Vagina (tissue), 2 donors: Measurements from ENCODE around the gene NIPA2. TPM values are rescaled to one million over a fixed set of nuclear protein-coding genes. Genes with fewer than 3 reads are reported as not detected.

Experiments used
- DNase-seq, 2 donors: peaks; one replicate each; pipeline ENCODE4 v3.0.0-alpha.2; 2017; ENCODE audit errors: extremely low spot score in 2 of 2
- H3K27ac ChIP-seq: fragments of 200-600 bp; sonication (generic); one replicate; pipeline ENCODE4 v1.5.1; 2019
- H3K27me3 ChIP-seq: fragments of 200-600 bp; sonication (generic); one replicate; pipeline ENCODE4 v1.5.1; 2019
- H3K36me3 ChIP-seq, 2 donors: fragments of 200-600 bp; sonication (generic); one replicate each; pipeline ENCODE4 v1.5.1; 2017 to 2019
- H3K4me1 ChIP-seq: fragments of 200-600 bp; sonication (generic); one replicate; pipeline ENCODE4 v1.5.1; 2019
- H3K4me3 ChIP-seq, 2 donors: fragments of 200-600 bp; sonication (generic); 1 replicate in 1 of 2; 2 replicates in 1 of 2; pipeline ENCODE4 v1.5.1; 2016 to 2019
- H3K9me3 ChIP-seq: fragments of 200-600 bp; sonication (generic); one replicate; pipeline ENCODE4 v1.5.1; 2019
- CTCF ChIP-seq, 3 experiments: fragments of 450-650 bp in 2 of 3; fragments of 200-600 bp in 1 of 3; sonication (generic) in 1 of 3; IDR thresholded peaks; one replicate each; pipeline ENCODE4 v1.5.1; 2017 to 2019; ENCODE audit warnings: antibody characterized with exemption in 3 of 3, mild to moderate bottlenecking in 2 of 3, moderate library complexity in 2 of 3
- POLR2A ChIP-seq, 2 donors: fragments of 450-650 bp; IDR thresholded peaks; one replicate each; pipeline ENCODE4 v1.6.1; 2017; ENCODE audit warnings: antibody characterized with exemption in 2 of 2, mild to moderate bottlenecking in 2 of 2, moderate library complexity in 2 of 2
- POLR2AphosphoS5 ChIP-seq, 2 donors: sonication (generic); formaldehyde crosslinking; IDR thresholded peaks; one replicate each; pipeline ENCODE4 v1.9.0; 2017; ENCODE audit warnings: antibody characterized with exemption in 2 of 2, mild to moderate bottlenecking in 2 of 2, low read depth in 1 of 2; ENCODE audit not compliant: insufficient read depth in 1 of 2
- intact Hi-C: fragments of 100-400 bp; cut with DNase I; formaldehyde crosslinking; loops from one replicate; pipeline ENCODE4 v1.15.1; 2023
- total RNA-seq: library from RNA; depleted of rRNA; stranded (reverse); fragments of >200 nt; gene quantifications from one replicate; pipeline ENCODE4 v1.2.3, GENCODE V29; 2016

NIPA2 gene
- total RNA-seq, 1 donor from 2014 or later: 23.1 TPM

DNA sequence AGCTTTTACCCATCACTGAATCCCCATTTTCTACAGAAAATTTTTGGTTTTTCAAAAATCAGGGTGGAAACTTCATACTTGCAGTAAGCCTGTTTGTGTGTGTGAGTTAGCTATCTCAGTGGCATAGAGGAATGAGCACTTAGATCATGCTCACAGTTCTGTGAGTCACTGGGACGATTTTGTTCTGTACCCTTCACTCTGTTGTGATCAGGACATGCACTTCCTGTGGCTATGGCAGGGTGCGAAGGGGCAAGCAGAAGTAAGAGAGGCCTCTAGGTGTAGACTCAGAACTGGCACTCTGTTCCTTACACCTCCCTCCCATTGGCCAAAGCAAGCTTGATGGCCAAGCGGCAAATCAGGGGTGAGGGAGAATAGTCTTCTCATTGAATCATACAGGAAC is 11.6 kb downstream of the NIPA2 start:
- Histone ChIP-seq H3K27me3 (no peaks in the 10 kb centered on the region), H3K27ac (no peak overlapping the region), H3K4me3 (no peak overlapping the region), H3K4me1 (peaks cover 6% of the 10 kb centered on the region), H3K36me3 (peaks cover 0 to 33% of the 10 kb centered on the region in 2 donors), H3K9me3 (no peaks in the 10 kb centered on the region)
- TF ChIP-seq POLR2A (IDR thresholded peaks at IDR 0.05) (no peak), POLR2AphosphoS5 (IDR thresholded peaks at IDR 0.05; ENCODE audit: insufficient read depth in 1 of 2, low read depth in 1 of 2) (no peak), CTCF (IDR thresholded peaks at IDR 0.05) (no peak)
- DNase-seq: no peak
- intact Hi-C loops: no loop called here

- intact Hi-C loops: no loop called here
- no peak for DNase-seq
- H3K27ac ChIP-seq: no peak overlapping the region
- no peak for TF ChIP-seq POLR2AphosphoS5 (IDR thresholded peaks at IDR 0.05; ENCODE audit: insufficient read depth in 1 of 2, low read depth in 1 of 2)
- TF ChIP-seq POLR2A (IDR thresholded peaks at IDR 0.05): no peak
- no peak for TF ChIP-seq CTCF (IDR thresholded peaks at IDR 0.05)
- H3K4me1 ChIP-seq: no peaks in the 10 kb centered on the region
- H3K36me3 ChIP-seq: peaks cover 0 to 33% of the 10 kb centered on the region in 2 donors
- H3K9me3 ChIP-seq: no peaks in the 10 kb centered on the region
- no peak overlapping the region for H3K4me3 ChIP-seq
- H3K27me3 ChIP-seq: no peaks in the 10 kb centered on the region
Observed at GRCh38 chr15:22851513-22851912, 13.0 kb downstream of the NIPA2 start.

DNA sequence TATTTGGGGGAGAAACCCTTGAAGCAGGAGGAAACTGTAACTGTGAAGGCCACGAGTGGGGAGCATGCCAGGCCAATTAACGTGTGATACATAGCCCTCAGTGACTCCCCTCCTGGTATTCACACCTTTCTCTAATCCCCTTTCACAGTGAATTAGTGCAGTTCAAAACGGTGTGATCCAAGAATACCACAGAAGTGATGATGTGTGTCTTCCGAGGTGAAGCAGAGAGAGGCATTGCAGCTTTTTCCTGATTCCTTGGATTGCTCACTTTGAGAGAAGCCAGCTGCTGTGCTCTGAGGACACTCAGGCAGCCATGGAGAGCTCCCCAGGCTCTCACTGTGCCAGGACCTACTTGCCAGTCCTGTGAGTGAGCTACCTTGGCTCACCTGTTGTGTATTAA is 17.3 kb downstream of the NIPA2 start:
- H3K36me3 ChIP-seq: peaks cover 0 to 41% of the 10 kb centered on the region in 2 donors
- H3K9me3 ChIP-seq: no peaks in the 10 kb centered on the region
- no peaks in the 10 kb centered on the region for H3K4me1 ChIP-seq
- intact Hi-C loops: no loop called here
- no peak for DNase-seq
- TF ChIP-seq CTCF (IDR thresholded peaks at IDR 0.05): no peak
- TF ChIP-seq POLR2A (IDR thresholded peaks at IDR 0.05): no peak
- no peak for TF ChIP-seq POLR2AphosphoS5 (IDR thresholded peaks at IDR 0.05; ENCODE audit: insufficient read depth in 1 of 2, low read depth in 1 of 2)
- no peaks in the 10 kb centered on the region for H3K27me3 ChIP-seq
- no peak overlapping the region for H3K4me3 ChIP-seq
- H3K27ac ChIP-seq: no peak overlapping the region

GRCh38 chr15:22856659-22857058 is 18.2 kb downstream of the NIPA2 start:
- intact Hi-C loops: no loop called here
- no peaks in the 10 kb centered on the region for H3K9me3 ChIP-seq
- H3K4me1 ChIP-seq: no peaks in the 10 kb centered on the region
- no peak overlapping the region for H3K27ac ChIP-seq
- DNase-seq: no peak
- H3K27me3 ChIP-seq: no peaks in the 10 kb centered on the region
- no peak overlapping the region for H3K4me3 ChIP-seq
- H3K36me3 ChIP-seq: peaks cover 0 to 44% of the 10 kb centered on the region in 2 donors
- TF ChIP-seq CTCF (IDR thresholded peaks at IDR 0.05) (no peak), POLR2AphosphoS5 (IDR thresholded peaks at IDR 0.05; ENCODE audit: insufficient read depth in 1 of 2, low read depth in 1 of 2) (no peak), POLR2A (IDR thresholded peaks at IDR 0.05) (no peak)

DNA sequence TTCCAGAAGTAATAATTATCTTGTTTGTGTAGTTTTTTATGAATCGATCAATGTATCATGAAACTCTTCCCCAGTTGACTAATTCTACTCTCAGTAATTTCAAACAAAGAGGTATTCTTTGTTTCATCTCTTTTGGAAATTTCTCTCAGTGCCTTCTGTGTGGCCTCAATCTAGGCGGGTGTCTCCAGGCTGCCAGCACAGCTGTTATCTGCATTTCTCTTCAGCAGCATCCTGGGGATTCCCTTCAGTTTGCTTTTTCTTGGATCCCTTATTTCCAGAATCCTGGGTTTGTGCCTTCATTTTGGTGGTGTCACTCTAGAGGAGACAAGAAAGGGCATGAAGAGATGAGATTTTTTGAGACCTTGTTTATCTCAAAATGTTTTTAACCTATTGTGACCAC is 22.7 kb downstream of the NIPA2 start:
- H3K36me3 ChIP-seq: peaks cover 0 to 48% of the 10 kb centered on the region in 2 donors
- TF ChIP-seq POLR2A (IDR thresholded peaks at IDR 0.05) (no peak), POLR2AphosphoS5 (IDR thresholded peaks at IDR 0.05; ENCODE audit: insufficient read depth in 1 of 2, low read depth in 1 of 2) (no peak), CTCF (IDR thresholded peaks at IDR 0.05) (no peak)

More for the DNA sequence above, 22.7 kb downstream of the NIPA2 start:
- DNase-seq: no peak
- intact Hi-C loops: no loop called here
- Histone ChIP-seq H3K9me3 (no peaks in the 10 kb centered on the region), H3K27me3 (no peaks in the 10 kb centered on the region), H3K4me3 (no peak overlapping the region), H3K27ac (no peak overlapping the region), H3K4me1 (no peaks in the 10 kb centered on the region)
